GM21390 (cell line): ENCODE results near the gene RBM39.
"Not testable (repeated sequence)": the region's sequence is repeated elsewhere in the genome, so short reads cannot be mapped to it uniquely, and the experiment has no call there.

ENCODE experiments used
- ATAC-seq: cut with Tn5 transposase; IDR thresholded peaks from one replicate; pipeline ENCODE4 v1.9.1; 2021; ENCODE audit not compliant: unreplicated experiment

RBM39 gene

GRCh38 chr20:35741892-35742740 lies at the start of gene RBM39:
RBM39 (minus strand) TSS chr20:35742260; CDS start chr20:35740874, 1,386 bp downstream.
- peak; percentile 87 for ATAC-seq

- ATAC-seq: no peak
Observed at GRCh38 chr20:35791821-35792220, 49.8 kb upstream of the RBM39 start.

- no peak for ATAC-seq
Observed at GRCh38 chr20:35791097-35791496, 49.0 kb upstream of the RBM39 start.

- no peak for ATAC-seq
Observed at GRCh38 chr20:35788796-35789195, 46.7 kb upstream of the RBM39 start.

GRCh38 chr20:35785541-35785940 lies 43.5 kb upstream of the RBM39 start:
- ATAC-seq: not testable (repeated sequence)

GRCh38 chr20:35783811-35784210 lies 41.8 kb upstream of the RBM39 start:
- not testable (repeated sequence) for ATAC-seq

- ATAC-seq: no peak
Observed at GRCh38 chr20:35776513-35777101, 34.5 kb upstream of the RBM39 start.

- no peak for ATAC-seq
Observed at GRCh38 chr20:35774391-35774790, 32.3 kb upstream of the RBM39 start.

- ATAC-seq: no peak
Observed at GRCh38 chr20:35773154-35773751, 31.2 kb upstream of the RBM39 start.

- ATAC-seq: no peak
Observed at GRCh38 chr20:35772563-35773058, 30.6 kb upstream of the RBM39 start.

GRCh38 chr20:35771689-35772562 lies 29.9 kb upstream of the RBM39 start, which contains the start of gene PHF20:
PHF20 (plus strand) TSS chr20:35772015; CDS start chr20:35801523, 29,508 bp downstream.
- peak; percentile 77 for ATAC-seq

GRCh38 chr20:35771367-35771688 lies 29.3 kb upstream of the RBM39 start:
- no peak for ATAC-seq

- ATAC-seq: no peak
Observed at GRCh38 chr20:35768731-35769664, 26.9 kb upstream of the RBM39 start.

- ATAC-seq: peak; percentile 53
Observed at GRCh38 chr20:35767683-35768481, 25.8 kb upstream of the RBM39 start.

- ATAC-seq: no peak
Observed at GRCh38 chr20:35766843-35767242, 24.8 kb upstream of the RBM39 start.

- ATAC-seq: not testable (repeated sequence)
Observed at GRCh38 chr20:35764936-35765335, 22.9 kb upstream of the RBM39 start.

- no peak for ATAC-seq
Observed at GRCh38 chr20:35762461-35762860, 20.4 kb upstream of the RBM39 start.

GRCh38 chr20:35761548-35761947 lies 19.5 kb upstream of the RBM39 start:
- ATAC-seq: not testable (repeated sequence)
